Fibroblast of the conjunctiva (primary cell): ENCODE data around the gene FFAR1.

ENCODE experiments used
- DNase-seq: peaks from one replicate; pipeline ENCODE4 v3.0.0-alpha.2; 2010; ENCODE audit warnings: low read depth

FFAR1 gene

GRCh38 chr19:35347171-35347929, at the start of gene FFAR1:
TSS of gene FFAR1 (plus strand) at chr19:35347902. CDS start at chr19:35351552, 3,650 bp downstream.
- DNase-seq = no peak

GRCh38 chr19:35297922-35298321, 49.8 kb upstream of the FFAR1 start:
- no peak for DNase-seq

GRCh38 chr19:35298561-35298972, 49.1 kb upstream of the FFAR1 start:
- DNase-seq = no peak

- no peak for DNase-seq
Measured at GRCh38 chr19:35299523-35300338, 48.0 kb upstream of the FFAR1 start.

- DNase-seq = no peak
Measured at GRCh38 chr19:35300339-35300649, 47.4 kb upstream of the FFAR1 start.

GRCh38 chr19:35301961-35302360, 45.7 kb upstream of the FFAR1 start:
- DNase-seq = no peak

GRCh38 chr19:35302446-35302845, 45.3 kb upstream of the FFAR1 start:
- DNase-seq = no peak

GRCh38 chr19:35303357-35303915, 44.3 kb upstream of the FFAR1 start:
- DNase-seq = no peak

GRCh38 chr19:35304036-35304435, 43.7 kb upstream of the FFAR1 start:
- no peak for DNase-seq

- DNase-seq = no peak
Measured at GRCh38 chr19:35305181-35305580, 42.5 kb upstream of the FFAR1 start.

GRCh38 chr19:35306473-35307246, 41.0 kb upstream of the FFAR1 start:
- DNase-seq = no peak

GRCh38 chr19:35307931-35308330, 39.8 kb upstream of the FFAR1 start:
- no peak for DNase-seq

GRCh38 chr19:35308910-35309309, 38.8 kb upstream of the FFAR1 start:
- DNase-seq = no peak

- DNase-seq = no peak
Measured at GRCh38 chr19:35309481-35310279, 38.0 kb upstream of the FFAR1 start.

- no peak for DNase-seq
Measured at GRCh38 chr19:35310331-35310730, 37.4 kb upstream of the FFAR1 start.

- no peak for DNase-seq
Measured at GRCh38 chr19:35310811-35311465, 36.8 kb upstream of the FFAR1 start.

GRCh38 chr19:35311901-35312665, 35.6 kb upstream of the FFAR1 start:
- no peak for DNase-seq

GRCh38 chr19:35313587-35313986, 34.1 kb upstream of the FFAR1 start:
- no peak for DNase-seq

GRCh38 chr19:35314031-35314430, 33.7 kb upstream of the FFAR1 start:
- no peak for DNase-seq

GRCh38 chr19:35314858-35315470, 32.7 kb upstream of the FFAR1 start:
- no peak for DNase-seq
